ENCODE results near the gene PLEKHH1.

The PLEKHH1 gene

GRCh38 chr14:67532998-67533753 lies at the start of gene PLEKHH1:
TSS of gene PLEKHH1 (plus strand) at chr14:67533290. CDS start at chr14:67541868, 8,578 bp downstream.
- DNase-seq (ENCODE audit: low spot score) = peak; percentile 76

GRCh38 chr14:67483579-67484285 lies 49.4 kb upstream of the PLEKHH1 start:
- DNase-seq (ENCODE audit: low spot score) = no peak

GRCh38 chr14:67485501-67486095 lies 47.5 kb upstream of the PLEKHH1 start:
- DNase-seq (ENCODE audit: low spot score) = no peak

GRCh38 chr14:67486890-67487289 lies 46.2 kb upstream of the PLEKHH1 start:
- no peak for DNase-seq (ENCODE audit: low spot score)

GRCh38 chr14:67487332-67487731 lies 45.8 kb upstream of the PLEKHH1 start:
- DNase-seq (ENCODE audit: low spot score) = no peak

- DNase-seq (ENCODE audit: low spot score) = peak; percentile 84
Measured at GRCh38 chr14:67487937-67488893, 44.9 kb upstream of the PLEKHH1 start, which contains the start of gene TMEM229B. TSS of gene TMEM229B (minus strand) at chr14:67488721. CDS start at chr14:67473923, 14,798 bp downstream.

GRCh38 chr14:67490196-67490595 lies 42.9 kb upstream of the PLEKHH1 start:
- no peak for DNase-seq (ENCODE audit: low spot score)

GRCh38 chr14:67491285-67491684 lies 41.8 kb upstream of the PLEKHH1 start:
- DNase-seq (ENCODE audit: low spot score) = no peak

GRCh38 chr14:67491741-67492507 lies 41.2 kb upstream of the PLEKHH1 start:
- no peak for DNase-seq (ENCODE audit: low spot score)

GRCh38 chr14:67492538-67492937 lies 40.6 kb upstream of the PLEKHH1 start:
- no peak for DNase-seq (ENCODE audit: low spot score)

GRCh38 chr14:67493092-67493717 lies 39.9 kb upstream of the PLEKHH1 start:
- DNase-seq (ENCODE audit: low spot score) = no peak

GRCh38 chr14:67495827-67496226 lies 37.3 kb upstream of the PLEKHH1 start:
- no peak for DNase-seq (ENCODE audit: low spot score)

GRCh38 chr14:67497216-67497615 lies 35.9 kb upstream of the PLEKHH1 start:
- no peak for DNase-seq (ENCODE audit: low spot score)

GRCh38 chr14:67497716-67498115 lies 35.4 kb upstream of the PLEKHH1 start:
- DNase-seq (ENCODE audit: low spot score) = no peak

- no peak for DNase-seq (ENCODE audit: low spot score)
Measured at GRCh38 chr14:67500981-67501380, 32.1 kb upstream of the PLEKHH1 start.

GRCh38 chr14:67501670-67502069 lies 31.4 kb upstream of the PLEKHH1 start:
- no peak for DNase-seq (ENCODE audit: low spot score)

GRCh38 chr14:67502867-67503266 lies 30.2 kb upstream of the PLEKHH1 start:
- no peak for DNase-seq (ENCODE audit: low spot score)

- no peak for DNase-seq (ENCODE audit: low spot score)
Measured at GRCh38 chr14:67503331-67503730, 29.8 kb upstream of the PLEKHH1 start.

GRCh38 chr14:67505254-67505653 lies 27.8 kb upstream of the PLEKHH1 start:
- no peak for DNase-seq (ENCODE audit: low spot score)

GRCh38 chr14:67508956-67509355 lies 24.1 kb upstream of the PLEKHH1 start:
- DNase-seq (ENCODE audit: low spot score) = no peak

- no peak for DNase-seq (ENCODE audit: low spot score)
Measured at GRCh38 chr14:67510121-67510520, 23.0 kb upstream of the PLEKHH1 start.

All from hepatic stellate cell (primary cell).